H1 (cell line): ENCODE results near the gene MAPT. TPM values are rescaled to one million over a fixed set of nuclear protein-coding genes. Genes with fewer than 3 reads are reported as not detected.

Experiments
- CTCF ChIA-PET: fragments of 300-600 bp; sonication (Branson Sonifier 250); formaldehyde crosslinking; loops from one replicate; lab custom pipeline; 2021; ENCODE audit not compliant: partially characterized antibody; lab: Charles Lee
- POLR2A ChIA-PET: fragments of 300-600 bp; sonication (Branson Sonifier 250); formaldehyde crosslinking; loops from one replicate; lab custom pipeline; 2021; ENCODE audit warnings: inconsistent platforms; ENCODE audit not compliant: partially characterized antibody; lab: Charles Lee
- DNase-seq, 2 experiments: peaks; one replicate each; pipeline versions ENCODE4 v3.0.0 to v3.0.0-alpha.2; 2010 to 2022; ENCODE audit warnings: low spot score in 2 of 2, low read depth in 1 of 2, mixed read lengths in 1 of 2
- FAIRE-seq: peaks from 2 replicates; lab custom pipeline; 2011; peaks lifted over from hg19 to GRCh38; lab: Jason Lieb, UNC
- H2AFZ ChIP-seq: 2 replicates; pipeline ENCODE4 v1.8.1; 2012; ENCODE audit warnings: low read length, inconsistent platforms
- H2AK5ac ChIP-seq: 2 replicates; pipeline ENCODE4 v1.6.1; 2013; ENCODE audit warnings: low read depth, low read length
- H2BK120ac ChIP-seq: replicated peaks from 2 replicates; pipeline ENCODE3; 2013; ENCODE audit warnings: low read depth, low read length, inconsistent platforms
- H2BK12ac ChIP-seq: 2 replicates; pipeline ENCODE4 v1.6.1; 2013; ENCODE audit warnings: low read depth, low read length
- H2BK15ac ChIP-seq: 2 replicates; pipeline ENCODE4 v1.6.1; 2013; ENCODE audit warnings: low read length
- H2BK20ac ChIP-seq: 2 replicates; pipeline ENCODE4 v1.6.1; 2013; ENCODE audit warnings: low read length
- H2BK5ac ChIP-seq: 2 replicates; pipeline ENCODE4 v1.6.1; 2013; ENCODE audit warnings: low read depth, low read length
- H3K14ac ChIP-seq: 2 replicates; pipeline ENCODE4 v1.6.1; 2013; ENCODE audit warnings: inconsistent platforms; ENCODE audit not compliant: insufficient read length
- H3K18ac ChIP-seq: 2 replicates; pipeline ENCODE4 v1.6.1; 2013; ENCODE audit warnings: low read length; ENCODE audit errors: extremely low read depth
- H3K23ac ChIP-seq: 2 replicates; pipeline ENCODE4 v1.6.1; 2013; ENCODE audit warnings: inconsistent platforms; ENCODE audit not compliant: insufficient read length
- H3K23me2 ChIP-seq: 2 replicates; pipeline ENCODE4 v1.6.1; 2013; ENCODE audit warnings: low read depth, low read length
- H3K27ac ChIP-seq: 2 replicates; pipeline ENCODE4 v1.6.1; 2011; ENCODE audit warnings: low read depth, low read length, inconsistent platforms
- H3K27me3 ChIP-seq, 4 experiments: replicated peaks in 1 of 4; 1 replicate in 1 of 4; 2 replicates in 3 of 4; pipeline versions ENCODE4 v1.6.1 to v1.8.1; 2011 to 2013; ENCODE audit warnings: low read length in 3 of 4, mild to moderate bottlenecking in 3 of 4, inconsistent platforms in 2 of 4, mixed read lengths in 2 of 4, moderate library complexity in 1 of 4; ENCODE audit not compliant: control insufficient read depth in 3 of 4, insufficient read depth in 3 of 4; ENCODE audit errors: extremely low read depth in 1 of 4
- H3K36me3 ChIP-seq, 4 experiments: 2 replicates each; pipeline versions ENCODE4 v1.6.1 to v1.8.1; 2011 to 2013; ENCODE audit warnings: mild to moderate bottlenecking in 4 of 4, low read length in 3 of 4, moderate library complexity in 2 of 4, control low read depth in 1 of 4, inconsistent platforms in 1 of 4; ENCODE audit not compliant: insufficient read depth in 4 of 4, control insufficient read depth in 2 of 4
- H3K4ac ChIP-seq: replicated peaks from 2 replicates; pipeline ENCODE3; 2013; ENCODE audit warnings: low read length, low read depth, mixed read lengths, inconsistent platforms; ENCODE audit not compliant: insufficient read length
- H3K4me1 ChIP-seq, 4 experiments: replicated peaks in 1 of 4; 1 replicate in 1 of 4; 2 replicates in 3 of 4; pipeline versions ENCODE4 v1.6.1 to v1.8.1; 2011 to 2013; ENCODE audit warnings: low read length in 3 of 4, inconsistent platforms in 2 of 4, mixed read lengths in 1 of 4; ENCODE audit not compliant: insufficient read depth in 4 of 4, control insufficient read depth in 3 of 4
- H3K4me2 ChIP-seq, 2 experiments: 2 replicates each; pipeline versions ENCODE4 v1.6.1 to v1.8.1; 2011 to 2013; ENCODE audit warnings: low read depth in 2 of 2, low read length in 2 of 2, control low read depth in 1 of 2, inconsistent platforms in 1 of 2, mild to moderate bottlenecking in 1 of 2; ENCODE audit not compliant: insufficient read depth in 1 of 2
- H3K4me3 ChIP-seq, 4 experiments: fragments of 200-600, 300-600 bp in 1 of 4; sonication (generic), shearing (Covaris generic), sonication (Bioruptor Twin) in 1 of 4; 2 replicates each; pipeline versions ENCODE4 v1.5.1 to v1.8.1; 2011 to 2016; ENCODE audit warnings: low read length in 4 of 4, low read depth in 3 of 4, control low read depth in 2 of 4, inconsistent platforms in 2 of 4, mild to moderate bottlenecking in 2 of 4, mixed read lengths in 1 of 4, moderate library complexity in 1 of 4; ENCODE audit not compliant: insufficient read depth in 2 of 4; ENCODE audit errors: extremely low read depth in 1 of 4
- H3K56ac ChIP-seq: replicated peaks from 2 replicates; pipeline ENCODE3; 2013; ENCODE audit warnings: low read depth, mild to moderate bottlenecking, mixed read lengths, low read length, inconsistent platforms; ENCODE audit not compliant: insufficient read length
- H3K79me1 ChIP-seq: 2 replicates; pipeline ENCODE4 v1.6.1; 2013; ENCODE audit warnings: low read depth, low read length, control low read depth
- H3K79me2 ChIP-seq, 2 experiments: 2 replicates each; pipeline versions ENCODE4 v1.6.1 to v1.8.1; 2012 to 2013; ENCODE audit warnings: low read length in 2 of 2, mild to moderate bottlenecking in 2 of 2, inconsistent platforms in 1 of 2; ENCODE audit not compliant: insufficient read depth in 2 of 2, control insufficient read depth in 1 of 2
- H3K9ac ChIP-seq, 4 experiments: replicated peaks in 1 of 4; 1 replicate in 1 of 4; 2 replicates in 3 of 4; pipeline versions ENCODE4 v1.6.1 to v1.8.1; 2011 to 2013; ENCODE audit warnings: low read depth in 3 of 4, low read length in 3 of 4, control low read depth in 2 of 4, mild to moderate bottlenecking in 2 of 4, moderate library complexity in 2 of 4, inconsistent platforms in 1 of 4; ENCODE audit errors: extremely low read depth in 1 of 4
- H3K9me3 ChIP-seq, 2 experiments: 2 replicates each; pipeline versions ENCODE4 v1.6.1 to v1.8.1; 2012 to 2013; ENCODE audit warnings: mild to moderate bottlenecking in 2 of 2, moderate library complexity in 2 of 2, control low read depth in 1 of 2, inconsistent platforms in 1 of 2, low read depth in 1 of 2, low read length in 1 of 2, mixed read lengths in 1 of 2; ENCODE audit not compliant: insufficient read depth in 2 of 2
- H4K20me1 ChIP-seq, 2 experiments: replicated peaks in 1 of 2; 2 replicates each; pipeline versions ENCODE3 to v1.8.1; 2011 to 2013; ENCODE audit warnings: inconsistent platforms in 2 of 2, low read length in 2 of 2, mild to moderate bottlenecking in 1 of 2; ENCODE audit not compliant: insufficient read depth in 2 of 2, control insufficient read depth in 1 of 2
- H4K5ac ChIP-seq: 2 replicates; pipeline ENCODE4 v1.6.1; 2013; ENCODE audit warnings: low read length, low read depth, mixed read lengths, inconsistent platforms; ENCODE audit not compliant: insufficient read length
- H4K8ac ChIP-seq: 2 replicates; pipeline ENCODE4 v1.8.0; 2013; ENCODE audit warnings: mild to moderate bottlenecking, moderate library complexity, low read length, inconsistent platforms; ENCODE audit not compliant: insufficient read depth; ENCODE audit errors: extremely low read depth
- H4K91ac ChIP-seq: replicated peaks from 2 replicates; pipeline ENCODE3; 2013; ENCODE audit warnings: low read length, mixed read lengths, inconsistent platforms; ENCODE audit not compliant: insufficient read length
- ATF2 ChIP-seq: IDR thresholded peaks from 2 replicates; pipeline ENCODE4 v1.6.1; 2012; ENCODE audit warnings: low read length, inconsistent platforms
- CHD2 ChIP-seq: IDR thresholded peaks from 2 replicates; pipeline ENCODE4 v1.6.1; 2012; ENCODE audit warnings: low read length, improper control_type of control experiment
- CREB1 ChIP-seq: IDR thresholded peaks from 2 replicates; pipeline ENCODE4 v1.6.1; 2012; ENCODE audit warnings: inconsistent platforms
- NRF1 ChIP-seq: IDR thresholded peaks from 2 replicates; pipeline ENCODE4 v1.6.1; 2011; ENCODE audit warnings: mild to moderate bottlenecking, low read depth, low read length, improper control_type of control experiment
- POLR2AphosphoS5 ChIP-seq: IDR thresholded peaks from 2 replicates; pipeline ENCODE4 v1.6.1; 2011; ENCODE audit warnings: low read depth, low read length
- SIRT6 ChIP-seq: IDR thresholded peaks from one replicate; pipeline ENCODE4 v1.7.1; 2012; ENCODE audit warnings: low read length, inconsistent platforms
- SUZ12 ChIP-seq: fragments of 200-600 bp; sonication (generic); IDR thresholded peaks from 2 replicates; pipeline ENCODE4 v1.6.1; 2012; ENCODE audit warnings: mild to moderate bottlenecking, inconsistent platforms, low read length, moderate library complexity, mixed read lengths
- USF2 ChIP-seq: IDR thresholded peaks from 2 replicates; pipeline ENCODE4 v1.6.1; 2011; ENCODE audit warnings: low read length, improper control_type of control experiment
- ZNF274 ChIP-seq: IDR thresholded peaks from 2 replicates; pipeline ENCODE4 v1.7.0; 2012; ENCODE audit warnings: low read length, borderline replicate concordance; ENCODE audit errors: extremely low read depth
- WGBS, 2 experiments: shearing (Covaris generic) in 1 of 2; methylation state at CpG; one replicate each; pipeline versions ENCODE4 v1.1.6 to v1.1.7; 2013 to 2015; ENCODE audit warnings: low lambda C conversion rate in 2 of 2, mixed read lengths in 2 of 2, inconsistent platforms in 1 of 2, low coverage in 1 of 2, missing lambda C conversion rate in 1 of 2; ENCODE audit not compliant: insufficient replicate concordance in 2 of 2, insufficient coverage in 1 of 2, insufficient read length in 1 of 2; ENCODE audit errors: extremely low coverage in 1 of 2, missing lambda C conversion rate in 1 of 2; 5-methylcytosine and 5-hydroxymethylcytosine counted together
- polyA plus RNA-seq, 7 experiments: library from polyadenylated mRNA; depleted of rRNA in 3 of 7; stranded (reverse) in 5 of 7; unstranded in 2 of 7; fragments of >200 nt in 5 of 7; fragments of 200-250 nt in 2 of 7; gene quantifications; 1 replicate in 5 of 7; 2 replicates in 1 of 7; 4 replicates in 1 of 7; pipeline versions ENCODE4 v1.2.1 to v1.2.3, GENCODE V29; 2011 to 2013; ENCODE audit warnings: missing spikeins in 2 of 7, mixed read lengths in 2 of 7
- total RNA-seq: library from RNA; stranded (reverse); fragmentation: NEBNext Ultra II Directional; extraction: Animal tissue kit (Norgen Biotek cat#: 25700); gene quantifications from 2 replicates; pipeline ENCODE4 v1.2.1, GENCODE V29; 2021
- TF ChIP-seq, protein P1 (sequence below), 3 experiments: IDR thresholded peaks; 1 replicate in 2 of 3; 2 replicates in 1 of 3; pipeline versions ENCODE4 v1.5.1 to v1.6.1; 2011; ENCODE audit warnings: low read length in 3 of 3, mild to moderate bottlenecking in 3 of 3, inconsistent platforms in 2 of 3, low read depth in 1 of 3, moderate library complexity in 1 of 3; ENCODE audit not compliant: insufficient read depth in 1 of 3; ENCODE audit errors: control extremely low read depth in 1 of 3

The MAPT gene
- total and polyA plus RNA-seq, 2 of the 8 experiments (the other 6 are each of a cell fraction or from before 2014, with no cell fraction given), result 0.54 to 1.7 TPM

- no peaks in the 10 kb centered on the region for H3K36me3 ChIP-seq
- H3K18ac ChIP-seq, result no peak overlapping the region
- H2BK120ac ChIP-seq, result no peak overlapping the region
- H3K14ac ChIP-seq, result no peak overlapping the region
- no peak overlapping the region for H3K9ac ChIP-seq
- POLR2A ChIA-PET, result no interaction called here
- no peaks in the 10 kb centered on the region for H3K79me1 ChIP-seq
- no peak overlapping the region for H3K4ac ChIP-seq
- no peak for DNase-seq
- H3K56ac ChIP-seq, result no peak overlapping the region
- no peak overlapping the region for H3K4me3 ChIP-seq
- peaks cover 0 to under 1% (median 0%) of the 10 kb centered on the region in 4 experiments; a peak in 2 of 7 replicates for H3K27me3 ChIP-seq
- H2AK5ac ChIP-seq, result no peak overlapping the region
- H4K20me1 ChIP-seq, result no peaks in the 10 kb centered on the region
- no peak overlapping the region for H4K8ac ChIP-seq
- 0 out of 7 replicates have a peak, but pooled peaks cover 0 to 2% (median 0%) of the 10 kb centered on the region in 4 experiments for H3K4me1 ChIP-seq
- CTCF ChIA-PET, result interaction anchor here (0.7 to 1.2 kb wide), 2 partner anchors 40 to 59 kb away, joined by 3 read pairs; no protein-coding TSS in a partner anchor
- H4K5ac ChIP-seq, result no peak overlapping the region
- H2BK5ac ChIP-seq, result no peak overlapping the region
- no peak overlapping the region for H3K4me2 ChIP-seq
- H3K9me3 ChIP-seq, result no peaks in the 10 kb centered on the region
- no peak overlapping the region for H2BK12ac ChIP-seq
- WGBS, 2 experiments, result 89% methylated on average over 4 of the region's 4 CpGs; no CpG with 5 or more reads in 1 of the 2 experiments
- no peak overlapping the region for H2AFZ ChIP-seq
- H2BK15ac ChIP-seq, result no peak overlapping the region
- H4K91ac ChIP-seq, result no peak overlapping the region
- H3K23me2 ChIP-seq, result no peaks in the 10 kb centered on the region
- H3K23ac ChIP-seq, result no peak overlapping the region
- H3K79me2 ChIP-seq, result no peaks in the 10 kb centered on the region
- no peak overlapping the region for H2BK20ac ChIP-seq
- H3K27ac ChIP-seq, result no peak overlapping the region
- FAIRE-seq, result no peak
- no peak for TF ChIP-seq SIRT6
- TF ChIP-seq CHD2, result no peak
- TF ChIP-seq USF2, result no peak
- TF ChIP-seq POLR2AphosphoS5, result no peak
- no peak for TF ChIP-seq SUZ12
- no peak for TF ChIP-seq ATF2
- TF ChIP-seq NRF1, result no peak
- TF ChIP-seq, protein P1, sequence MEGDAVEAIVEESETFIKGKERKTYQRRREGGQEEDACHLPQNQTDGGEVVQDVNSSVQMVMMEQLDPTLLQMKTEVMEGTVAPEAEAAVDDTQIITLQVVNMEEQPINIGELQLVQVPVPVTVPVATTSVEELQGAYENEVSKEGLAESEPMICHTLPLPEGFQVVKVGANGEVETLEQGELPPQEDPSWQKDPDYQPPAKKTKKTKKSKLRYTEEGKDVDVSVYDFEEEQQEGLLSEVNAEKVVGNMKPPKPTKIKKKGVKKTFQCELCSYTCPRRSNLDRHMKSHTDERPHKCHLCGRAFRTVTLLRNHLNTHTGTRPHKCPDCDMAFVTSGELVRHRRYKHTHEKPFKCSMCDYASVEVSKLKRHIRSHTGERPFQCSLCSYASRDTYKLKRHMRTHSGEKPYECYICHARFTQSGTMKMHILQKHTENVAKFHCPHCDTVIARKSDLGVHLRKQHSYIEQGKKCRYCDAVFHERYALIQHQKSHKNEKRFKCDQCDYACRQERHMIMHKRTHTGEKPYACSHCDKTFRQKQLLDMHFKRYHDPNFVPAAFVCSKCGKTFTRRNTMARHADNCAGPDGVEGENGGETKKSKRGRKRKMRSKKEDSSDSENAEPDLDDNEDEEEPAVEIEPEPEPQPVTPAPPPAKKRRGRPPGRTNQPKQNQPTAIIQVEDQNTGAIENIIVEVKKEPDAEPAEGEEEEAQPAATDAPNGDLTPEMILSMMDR (IDR thresholded peaks at IDR 0.05; ENCODE audit: control extremely low read depth in 1 of 3, insufficient read depth in 1 of 3, low read depth in 1 of 3, low read length in 3 of 3), result no peak
- TF ChIP-seq CREB1, result no peak
- TF ChIP-seq ZNF274, result no peak
Measured at GRCh38 chr17:45977506-45977824, 83.1 kb downstream of the MAPT start.
